CD8-positive, alpha-beta memory T cell (primary cell): ENCODE data around the gene GPATCH8. TPM values are rescaled to one million over a fixed set of nuclear protein-coding genes. Genes with fewer than 3 reads are reported as not detected.

Experiments used
- CTCF ChIA-PET: fragments of 350-600 bp; sonication (Branson Sonifier 250); formaldehyde crosslinking; loops from one replicate; lab custom pipeline; 2021; ENCODE audit warnings: antibody characterized with exemption; lab: Charles Lee
- POLR2A ChIA-PET: fragments of 350-600 bp; sonication (Branson Sonifier 250); formaldehyde crosslinking; loops from one replicate; lab custom pipeline; 2021; ENCODE audit warnings: antibody characterized with exemption; lab: Charles Lee
- DNase-seq, 5 donors: peaks; one replicate each; pipeline versions ENCODE4 v3.0.0 to v3.0.0-alpha.2; 2020 to 2022; ENCODE audit warnings: mixed read lengths in 1 of 5
- H3K27ac ChIP-seq: one replicate; pipeline ENCODE4 v1.7.0; 2013; ENCODE audit warnings: low read depth, mild to moderate bottlenecking, low read length, moderate library complexity
- H3K27me3 ChIP-seq: 2 replicates; pipeline ENCODE4 v1.7.0; 2013; ENCODE audit warnings: low read length, mild to moderate bottlenecking; ENCODE audit not compliant: insufficient read depth, poor library complexity, severe bottlenecking
- H3K36me3 ChIP-seq: 2 replicates; pipeline ENCODE4 v1.7.0; 2013; ENCODE audit warnings: mild to moderate bottlenecking, low read length, moderate library complexity; ENCODE audit not compliant: insufficient read depth
- H3K4me1 ChIP-seq: 2 replicates; pipeline ENCODE4 v1.7.0; 2013; ENCODE audit warnings: mild to moderate bottlenecking, low read length, moderate library complexity; ENCODE audit not compliant: insufficient read depth
- H3K4me3 ChIP-seq: 2 replicates; pipeline ENCODE4 v1.7.0; 2013; ENCODE audit warnings: mild to moderate bottlenecking, low read length
- H3K9me3 ChIP-seq: 2 replicates; pipeline ENCODE4 v1.7.0; 2013; ENCODE audit warnings: mild to moderate bottlenecking, low read length
- H3K27ac Mint-ChIP-seq, 8 donors: one replicate each; pipeline ENCODE4 v1.8.0; 2020 to 2021; ENCODE audit warnings: mixed read lengths in 8 of 8, mild to moderate bottlenecking in 6 of 8, inconsistent platforms in 3 of 8, moderate library complexity in 3 of 8
- H3K27me3 Mint-ChIP-seq, 2 donors: one replicate each; pipeline ENCODE4 v1.8.0; 2020 to 2021; ENCODE audit warnings: mixed read lengths in 2 of 2, mild to moderate bottlenecking in 1 of 2, moderate library complexity in 1 of 2
- H3K36me3 Mint-ChIP-seq, 3 donors: one replicate each; pipeline ENCODE4 v1.8.0; 2020 to 2021; ENCODE audit warnings: mixed read lengths in 3 of 3, inconsistent platforms in 1 of 3, mild to moderate bottlenecking in 1 of 3
- H3K4me1 Mint-ChIP-seq, 3 donors: one replicate each; pipeline ENCODE4 v1.8.0; 2020 to 2021; ENCODE audit warnings: mixed read lengths in 3 of 3, inconsistent platforms in 1 of 3, mild to moderate bottlenecking in 1 of 3
- H3K4me3 Mint-ChIP-seq, 7 donors: one replicate each; pipeline ENCODE4 v1.8.0; 2020 to 2021; ENCODE audit warnings: mixed read lengths in 7 of 7, mild to moderate bottlenecking in 6 of 7, moderate library complexity in 4 of 7, inconsistent platforms in 2 of 7
- H3K9me3 Mint-ChIP-seq, 5 donors: one replicate each; pipeline ENCODE4 v1.8.0; 2020 to 2022; ENCODE audit warnings: mixed read lengths in 5 of 5, mild to moderate bottlenecking in 3 of 5, moderate library complexity in 2 of 5, inconsistent platforms in 1 of 5
- polyA plus RNA-seq: library from polyadenylated mRNA; unstranded; fragments of 300-500 nt; fragmentation: Illumina TruSeq; gene quantifications from one replicate; pipeline ENCODE4 v1.2.3, GENCODE V29; 2021
- total RNA-seq, 2 experiments: library from RNA; stranded (reverse); gene quantifications; one replicate each; pipeline ENCODE4 v1.2.3, GENCODE V29; 2021

GPATCH8 gene
- total and polyA plus RNA-seq, 3 experiments from 2014 or later: 41.6 to 73.3 (median 43.3) TPM

GRCh38 chr17:44414394-44415155, 88.6 kb downstream of the GPATCH8 start:
- ChIA-PET CTCF (interaction anchor here (0.7 kb wide), 1 partner anchor 9 kb away, joined by 3 read pairs; no protein-coding TSS in a partner anchor), POLR2A (no interaction called here)
- no peaks in the 10 kb centered on the region for H3K27me3 ChIP-seq
- Mint-ChIP-seq H3K4me1 (peaks cover 2 to 4% (median 3%) of the 10 kb centered on the region in 3 donors), H3K27me3 (no peaks in the 10 kb centered on the region), H3K4me3 (no peak overlapping the region), H3K9me3 (no peaks in the 10 kb centered on the region), H3K36me3 (peaks cover 0 to 65% (median 12%) of the 10 kb centered on the region in 3 donors), H3K27ac (no peak overlapping the region)
- H3K27ac ChIP-seq: no peak overlapping the region
- H3K4me3 ChIP-seq: no peak overlapping the region
- H3K36me3 ChIP-seq: peaks cover 12% of the 10 kb centered on the region
- no peaks in the 10 kb centered on the region for H3K4me1 ChIP-seq
- H3K9me3 ChIP-seq: no peaks in the 10 kb centered on the region
- no peak for DNase-seq

DNA sequence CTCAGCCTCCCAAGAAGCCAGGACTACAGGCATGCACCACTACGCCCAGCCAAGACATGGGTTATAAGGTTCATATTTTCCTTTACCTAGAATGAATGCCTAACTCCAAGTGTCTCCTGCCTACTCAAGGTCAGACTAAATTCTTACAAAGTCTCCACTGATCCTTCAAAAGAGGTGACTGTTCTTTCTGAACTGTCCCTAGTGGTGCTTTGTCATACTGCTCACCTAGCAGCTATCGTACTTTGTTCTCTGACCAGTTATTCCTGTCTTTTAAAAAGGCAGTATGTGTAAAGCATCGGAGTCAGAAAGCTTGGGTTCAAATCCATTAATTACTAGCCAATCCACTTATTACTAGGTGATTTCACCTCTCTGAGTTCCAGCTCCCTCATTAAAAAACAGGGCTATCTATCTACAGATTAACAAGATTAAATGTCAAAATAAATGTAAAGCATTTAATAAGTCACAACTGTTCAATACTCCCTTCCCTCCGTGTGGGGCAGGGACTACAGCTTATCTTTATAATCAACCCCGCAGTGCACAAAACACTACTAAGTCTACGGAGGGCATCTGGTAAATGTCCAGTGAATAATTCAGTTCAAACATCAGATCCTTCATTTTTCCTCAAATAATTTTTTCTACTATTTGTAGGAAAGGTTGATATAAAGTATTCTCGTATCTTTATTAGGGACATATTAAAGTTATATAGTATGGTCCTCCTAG, 93.7 kb downstream of the GPATCH8 start:
- Mint-ChIP-seq H3K27me3 (no peaks in the 10 kb centered on the region), H3K4me1 (peaks cover 3 to 8% (median 6%) of the 10 kb centered on the region in 3 donors), H3K9me3 (no peaks in the 10 kb centered on the region), H3K4me3 (no peak overlapping the region), H3K27ac (peak overlapping the region in 1 of 8 donors; percentile 47), H3K36me3 (peaks cover 4 to 47% (median 7%) of the 10 kb centered on the region in 3 donors)
- Histone ChIP-seq H3K27me3 (no peaks in the 10 kb centered on the region), H3K27ac (no peak overlapping the region), H3K4me3 (no peak overlapping the region), H3K9me3 (no peaks in the 10 kb centered on the region), H3K36me3 (peaks cover 7% of the 10 kb centered on the region), H3K4me1 (no peaks in the 10 kb centered on the region)
- CTCF ChIA-PET: no interaction called here
- POLR2A ChIA-PET: no interaction called here
- no peak for DNase-seq

- ChIA-PET CTCF (no interaction called here), POLR2A (no interaction called here)
- no peaks in the 10 kb centered on the region for H3K4me1 ChIP-seq
- no peak overlapping the region for H3K27ac ChIP-seq
- Mint-ChIP-seq H3K4me3 (no peak overlapping the region), H3K4me1 (peaks cover 3 to 8% (median 6%) of the 10 kb centered on the region in 3 donors), H3K36me3 (peaks cover 4 to 51% (median 7%) of the 10 kb centered on the region in 3 donors), H3K27me3 (no peaks in the 10 kb centered on the region), H3K9me3 (no peaks in the 10 kb centered on the region), H3K27ac (peak overlapping the region in 1 of 8 donors; percentile 47)
- no peak for DNase-seq
- H3K4me3 ChIP-seq: no peak overlapping the region
- no peaks in the 10 kb centered on the region for H3K9me3 ChIP-seq
- no peaks in the 10 kb centered on the region for H3K27me3 ChIP-seq
- H3K36me3 ChIP-seq: peaks cover 7% of the 10 kb centered on the region
These were observed 94.4 kb downstream of the GPATCH8 start for GRCh38 chr17:44408786-44409185.

DNA sequence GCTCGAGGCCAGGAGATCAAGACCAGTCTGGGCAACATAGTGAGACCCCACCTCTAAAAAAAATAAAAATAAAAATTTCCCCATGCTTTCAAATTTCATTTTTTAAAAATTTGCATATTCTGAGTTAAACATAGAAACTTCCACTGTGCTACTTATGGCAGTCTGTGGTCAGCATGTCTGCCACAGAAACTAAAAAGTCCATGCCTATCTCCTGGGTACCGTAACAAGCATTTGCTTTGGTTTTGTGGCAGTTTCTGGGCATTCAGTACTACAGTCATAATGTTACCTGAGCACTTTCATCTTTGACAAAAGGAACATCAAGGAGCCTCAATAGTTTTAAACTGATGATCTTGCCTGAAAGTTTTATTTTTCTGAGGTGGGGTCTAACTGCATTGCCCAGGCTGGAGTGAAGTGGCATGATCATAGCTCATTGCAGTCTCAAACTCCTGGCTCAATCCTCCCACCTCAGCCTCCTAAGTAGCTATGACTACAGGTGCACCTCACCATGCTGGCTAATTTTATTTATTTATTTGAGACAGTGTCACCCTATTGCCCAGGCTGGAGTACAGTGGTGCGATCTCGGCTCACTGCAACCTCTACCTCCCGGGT, 100.5 kb downstream of the GPATCH8 start:
- Histone ChIP-seq H3K27ac (no peak overlapping the region), H3K4me1 (no peaks in the 10 kb centered on the region), H3K36me3 (peaks cover 10% of the 10 kb centered on the region), H3K4me3 (no peak overlapping the region), H3K9me3 (no peaks in the 10 kb centered on the region), H3K27me3 (no peaks in the 10 kb centered on the region)
- ChIA-PET POLR2A (no interaction called here), CTCF (no interaction called here)
- H3K4me3 Mint-ChIP-seq: no peak overlapping the region
- DNase-seq: no peak
- H3K4me1 Mint-ChIP-seq: peaks cover 0 to 4% (median 2%) of the 10 kb centered on the region in 3 donors
- peaks cover 4 to 80% (median 17%) of the 10 kb centered on the region in 3 donors for H3K36me3 Mint-ChIP-seq
- H3K9me3 Mint-ChIP-seq: no peaks in the 10 kb centered on the region
- H3K27me3 Mint-ChIP-seq: no peaks in the 10 kb centered on the region
- H3K27ac Mint-ChIP-seq: no peak overlapping the region

- Histone ChIP-seq H3K4me3 (no peak overlapping the region), H3K27me3 (no peaks in the 10 kb centered on the region), H3K27ac (no peak overlapping the region), H3K9me3 (no peaks in the 10 kb centered on the region), H3K4me1 (no peaks in the 10 kb centered on the region), H3K36me3 (peaks cover 4% of the 10 kb centered on the region)
- DNase-seq: no peak
- Mint-ChIP-seq H3K4me3 (no peak overlapping the region), H3K27me3 (no peaks in the 10 kb centered on the region), H3K36me3 (peaks cover 4 to 80% (median 20%) of the 10 kb centered on the region in 3 donors), H3K9me3 (no peaks in the 10 kb centered on the region), H3K27ac (peak overlapping the region in 1 of 8 donors; percentile 41), H3K4me1 (peaks cover 0 to 2% (median 0%) of the 10 kb centered on the region in 3 donors)
- ChIA-PET POLR2A (no interaction called here), CTCF (no interaction called here)
These were observed 102.9 kb downstream of the GPATCH8 start for GRCh38 chr17:44400226-44400847.

DNA sequence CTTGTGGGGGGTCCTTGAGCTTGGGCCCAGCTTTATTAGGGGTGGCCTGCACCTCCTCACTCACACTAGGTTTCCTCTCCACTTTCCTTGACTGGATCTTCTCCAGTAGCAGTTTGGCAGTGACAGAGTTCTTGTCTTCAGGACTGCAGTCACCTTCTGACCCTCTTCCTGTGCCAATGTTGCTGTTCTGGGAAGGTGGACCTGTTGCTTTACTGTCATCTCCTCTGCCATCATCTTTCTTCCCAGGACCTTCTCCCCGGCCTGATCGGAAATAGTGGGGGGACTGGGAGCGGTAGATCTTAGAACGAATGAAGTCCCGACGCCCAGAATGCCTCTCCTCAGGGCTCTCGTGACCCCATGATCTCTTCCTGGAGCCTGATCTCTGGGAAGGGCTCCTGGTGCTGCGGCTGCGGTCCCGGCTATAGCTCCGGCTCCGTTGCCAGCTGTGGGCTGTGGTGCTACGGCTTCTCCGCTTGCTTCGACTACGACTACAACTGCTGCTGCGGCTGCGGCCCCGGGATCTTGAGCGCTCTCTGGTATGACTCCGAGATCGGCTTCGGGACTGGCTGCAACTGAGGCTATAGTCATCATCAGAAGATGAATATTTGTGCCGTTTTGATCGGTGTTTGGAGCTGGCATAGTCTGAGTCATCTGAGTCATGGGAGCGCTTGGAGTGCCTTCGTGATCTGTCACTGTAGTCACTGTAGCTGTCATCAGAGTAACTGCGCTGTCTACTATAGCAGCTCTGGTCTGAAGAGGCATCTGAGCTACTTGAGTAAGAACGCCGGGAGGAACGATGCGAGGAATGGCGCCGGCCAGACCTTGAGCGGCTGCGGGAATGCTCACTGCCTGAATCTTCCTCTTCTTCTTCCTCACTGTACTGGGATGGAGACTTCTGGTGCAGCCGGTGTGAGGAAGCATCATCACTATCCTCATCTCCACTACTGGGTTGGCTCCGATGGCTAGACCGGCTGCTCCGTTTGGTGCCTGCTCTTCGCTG, 104.2 kb downstream of the GPATCH8 start:
- DNase-seq: no peak
- Histone ChIP-seq H3K4me1 (no peaks in the 10 kb centered on the region), H3K4me3 (no peak overlapping the region)

More for the DNA sequence above, 104.2 kb downstream of the GPATCH8 start:
- ChIA-PET POLR2A (interaction anchor here (0.8 kb wide), 1 partner anchor 1038 kb away, joined by 3 read pairs; no protein-coding TSS in a partner anchor), CTCF (interaction anchor here (0.7 kb wide), 1 partner anchor 29 kb away, joined by 3 read pairs; no protein-coding TSS in a partner anchor)
- H3K36me3 Mint-ChIP-seq: peaks cover 0 to 72% (median 18%) of the 10 kb centered on the region in 3 donors
- H3K27me3 Mint-ChIP-seq: no peaks in the 10 kb centered on the region
- no peaks in the 10 kb centered on the region for H3K27me3 ChIP-seq
- peaks cover 4% of the 10 kb centered on the region for H3K36me3 ChIP-seq
- no peaks in the 10 kb centered on the region for H3K9me3 ChIP-seq
- peaks cover 0 to 2% (median 0%) of the 10 kb centered on the region in 3 donors for H3K4me1 Mint-ChIP-seq
- no peak overlapping the region for H3K27ac ChIP-seq
- no peak overlapping the region for H3K4me3 Mint-ChIP-seq
- H3K27ac Mint-ChIP-seq: peak overlapping the region in 2 of 8 donors; percentile 27 to 43
- no peaks in the 10 kb centered on the region for H3K9me3 Mint-ChIP-seq
